ENCODE results near the gene APRT. TPM values are rescaled to one million over a fixed set of nuclear protein-coding genes. Genes with fewer than 3 reads are reported as not detected.
"Not testable (repeated sequence)": the region's sequence is repeated elsewhere in the genome, so short reads cannot be mapped to it uniquely, and the experiment has no call there.

Gene APRT
- total RNA-seq, 8 experiments from 2014 or later, result 30.2 to 241 (median 65.9) TPM

- in situ Hi-C loops (cut with MboI; ENCODE audit: low pct_unique_long_range_greater_than_20kb in 2 of 9, low sequenced_read_pairs in 9 of 9, unreplicated experiment in 9 of 9), result loop anchor here in 1 of 9 experiments (25.0 kb wide), 1 partner anchor 363 kb away; the partner anchor contains the start of gene CDH15
- H3K27ac ChIP-seq, result no peak overlapping the region
- H3K4me3 ChIP-seq, result no peak overlapping the region
- H3K4me1 ChIP-seq (replicated peaks in 1 of 2), result peaks cover 0 to 14% of the 10 kb centered on the region in 2 donors
- WGBS, 10 experiments, result 10 to 92% (median 88%) methylated on average over 2 to 7 of the region's 17 CpGs; no CpG with 5 or more reads in 5 of the 10 experiments
- no peak for ATAC-seq (replicated peaks in 6 of 8)
Observed at GRCh38 chr16:88799569-88800276, 12.0 kb downstream of the APRT start.

GRCh38 chr16:88798772-88799455 lies 12.8 kb downstream of the APRT start:
- peaks cover 0 to 7% of the 10 kb centered on the region in 2 donors for H3K4me1 ChIP-seq (replicated peaks in 1 of 2)
- H3K4me3 ChIP-seq, result no peak overlapping the region
- in situ Hi-C loops (cut with MboI; ENCODE audit: low pct_unique_long_range_greater_than_20kb in 2 of 9, low sequenced_read_pairs in 9 of 9, unreplicated experiment in 9 of 9), result no loop called here
- no peak for ATAC-seq (replicated peaks in 6 of 8)
- no peak overlapping the region for H3K27ac ChIP-seq

GRCh38 chr16:88798073-88798472 lies 13.7 kb downstream of the APRT start:
- ATAC-seq (replicated peaks in 6 of 8), result no peak
- in situ Hi-C loops (cut with MboI; ENCODE audit: low pct_unique_long_range_greater_than_20kb in 2 of 9, low sequenced_read_pairs in 9 of 9, unreplicated experiment in 9 of 9), result no loop called here
- Histone ChIP-seq H3K4me3 (no peak overlapping the region), H3K4me1 (replicated peaks in 1 of 2) (peaks cover 0 to 9% of the 10 kb centered on the region in 2 donors), H3K27ac (no peak overlapping the region)
- WGBS, 10 experiments, result 81 to 100% (median 87%) methylated on average over 1 to 4 of the region's 4 CpGs; no CpG with 5 or more reads in 3 of the 10 experiments

- Histone ChIP-seq H3K4me3 (no peak overlapping the region), H3K4me1 (replicated peaks in 1 of 2) (peaks cover 0 to 10% of the 10 kb centered on the region in 2 donors), H3K27ac (no peak overlapping the region)
- ATAC-seq (replicated peaks in 6 of 8), result no peak
- in situ Hi-C loops (cut with MboI; ENCODE audit: low pct_unique_long_range_greater_than_20kb in 2 of 9, low sequenced_read_pairs in 9 of 9, unreplicated experiment in 9 of 9), result no loop called here
- 76 to 86% (median 83%) methylated on average over 1 to 3 of the region's 4 CpGs; no CpG with 5 or more reads in 7 of the 10 experiments for WGBS, 10 experiments
Observed at GRCh38 chr16:88796278-88796677, 15.4 kb downstream of the APRT start.

- Histone ChIP-seq H3K27ac (no peak overlapping the region), H3K4me3 (no peak overlapping the region), H3K4me1 (replicated peaks in 1 of 2) (peaks cover 0 to 19% of the 10 kb centered on the region in 2 donors)
- peak in 4 of 8 experiments; percentile 11 to 19 (median 15) for ATAC-seq (replicated peaks in 6 of 8)
- in situ Hi-C loops (cut with MboI; ENCODE audit: low pct_unique_long_range_greater_than_20kb in 2 of 9, low sequenced_read_pairs in 9 of 9, unreplicated experiment in 9 of 9), result no loop called here
- WGBS, 10 experiments, result 30 to 44% methylated on average over 3 to 4 of the region's 35 CpGs; no CpG with 5 or more reads in 8 of the 10 experiments
Observed at GRCh38 chr16:88793251-88793954, 18.3 kb downstream of the APRT start.

GRCh38 chr16:88792668-88793250 lies 19.0 kb downstream of the APRT start:
- no peak overlapping the region for H3K4me3 ChIP-seq
- no peak overlapping the region for H3K27ac ChIP-seq
- ATAC-seq (replicated peaks in 6 of 8), result peak in 6 of 8 experiments; percentile 14 to 33 (median 18)
- 60 to 100% (median 91%) methylated on average over 1 to 7 of the region's 12 CpGs; no CpG with 5 or more reads in 4 of the 10 experiments for WGBS, 10 experiments
- in situ Hi-C loops (cut with MboI; ENCODE audit: low pct_unique_long_range_greater_than_20kb in 2 of 9, low sequenced_read_pairs in 9 of 9, unreplicated experiment in 9 of 9), result no loop called here
- peaks cover 0 to 19% of the 10 kb centered on the region in 2 donors for H3K4me1 ChIP-seq (replicated peaks in 1 of 2)

- peak; percentile 19 to 74 (median 36) for ATAC-seq (replicated peaks in 6 of 8)
- Histone ChIP-seq H3K4me3 (no peak overlapping the region), H3K27ac (no peak overlapping the region), H3K4me1 (replicated peaks in 1 of 2) (peaks cover 0 to 19% of the 10 kb centered on the region in 2 donors)
- 33 to 84% (median 56%) methylated on average over 1 to 5 of the region's 13 CpGs; no CpG with 5 or more reads in 6 of the 10 experiments for WGBS, 10 experiments
- in situ Hi-C loops (cut with MboI; ENCODE audit: low pct_unique_long_range_greater_than_20kb in 2 of 9, low sequenced_read_pairs in 9 of 9, unreplicated experiment in 9 of 9), result no loop called here
Observed at GRCh38 chr16:88792078-88792550, 19.6 kb downstream of the APRT start.

GRCh38 chr16:88790312-88791211 lies 21.2 kb downstream of the APRT start:
- no peak overlapping the region for H3K4me3 ChIP-seq
- H3K4me1 ChIP-seq (replicated peaks in 1 of 2), result peaks cover 0 to 19% of the 10 kb centered on the region in 2 donors
- H3K27ac ChIP-seq, result no peak overlapping the region
- in situ Hi-C loops (cut with MboI; ENCODE audit: low pct_unique_long_range_greater_than_20kb in 2 of 9, low sequenced_read_pairs in 9 of 9, unreplicated experiment in 9 of 9), result no loop called here
- WGBS, 10 experiments, result 20 to 70% (median 44%) methylated on average over 1 to 7 of the region's 24 CpGs; no CpG with 5 or more reads in 4 of the 10 experiments
- ATAC-seq (replicated peaks in 6 of 8), result peak in 5 of 8 experiments; percentile 14 to 30 (median 21)

GRCh38 chr16:88789594-88789993 lies 22.1 kb downstream of the APRT start:
- H3K4me1 ChIP-seq (replicated peaks in 1 of 2), result peaks cover 0 to 23% of the 10 kb centered on the region in 2 donors
- H3K27ac ChIP-seq, result no peak overlapping the region
- no peak overlapping the region for H3K4me3 ChIP-seq
- WGBS, 10 experiments, result 86 to 95% (median 89%) methylated on average over 5 of the region's 7 CpGs; no CpG with 5 or more reads in 7 of the 10 experiments
- ATAC-seq (replicated peaks in 6 of 8), result no peak
- in situ Hi-C loops (cut with MboI; ENCODE audit: low pct_unique_long_range_greater_than_20kb in 2 of 9, low sequenced_read_pairs in 9 of 9, unreplicated experiment in 9 of 9), result no loop called here

GRCh38 chr16:88788749-88789148 lies 23.0 kb downstream of the APRT start:
- H3K4me3 ChIP-seq; ATAC-seq (replicated peaks in 6 of 8); H3K27ac ChIP-seq; in situ Hi-C loops (cut with MboI; ENCODE audit: low pct_unique_long_range_greater_than_20kb in 2 of 9, low sequenced_read_pairs in 9 of 9, unreplicated experiment in 9 of 9): not testable (repeated sequence)
- WGBS, 10 experiments, result 78 to 100% (median 100%) methylated on average over 1 to 5 of the region's 8 CpGs; no CpG with 5 or more reads in 4 of the 10 experiments
- H3K4me1 ChIP-seq (replicated peaks in 1 of 2), result peaks cover 0 to 29% of the 10 kb centered on the region in 2 donors

- peaks cover 0 to 26% of the 10 kb centered on the region in 2 donors for H3K4me1 ChIP-seq (replicated peaks in 1 of 2)
- no peak overlapping the region for H3K27ac ChIP-seq
- in situ Hi-C loops (cut with MboI; ENCODE audit: low pct_unique_long_range_greater_than_20kb in 2 of 9, low sequenced_read_pairs in 9 of 9, unreplicated experiment in 9 of 9), result no loop called here
- ATAC-seq (replicated peaks in 6 of 8), result no peak
- WGBS, 10 experiments, result 80 to 94% (median 92%) methylated on average over 2 to 9 of the region's 11 CpGs; no CpG with 5 or more reads in 3 of the 10 experiments
- no peak overlapping the region for H3K4me3 ChIP-seq
Observed at GRCh38 chr16:88787579-88788314, 24.0 kb downstream of the APRT start.
